IMR-90 (cell line): Measurements from ENCODE around the gene NOP14. TPM values are rescaled to one million over a fixed set of nuclear protein-coding genes. Genes with fewer than 3 reads are reported as not detected.

ENCODE experiments used
- ATAC-seq: fragments of 200-7000 bp; cut with Tn5 transposase; 2 replicates; pipeline ENCODE4 v1.9.1; 2020; ENCODE audit warnings: low read depth, mild to moderate bottlenecking, moderate library complexity
- BruUV-seq: library from RNA; stranded (reverse); fragments of 400-500 nt; replicated peaks from 2 replicates; lab custom pipeline; 2021; lab: Mats Ljungman, UMichigan
- CTCF ChIA-PET: fragments of 300-600 bp; formaldehyde crosslinking; extraction: SDS; loops from one replicate; lab custom pipeline; 2021; ENCODE audit warnings: antibody characterized with exemption; lab: Yijun Ruan, JAX
- POLR2A ChIA-PET: fragments of 300-600 bp; sonication (Branson Sonifier 250); formaldehyde crosslinking; loops from one replicate; lab custom pipeline; 2022; ENCODE audit warnings: antibody characterized with exemption; ENCODE audit not compliant: unreplicated experiment; lab: Charles Lee
- DNase-seq: peaks from one replicate; pipeline ENCODE4 v3.0.0; 2013
- H2AFZ ChIP-seq: replicated peaks from 2 replicates; pipeline ENCODE3; 2013; ENCODE audit warnings: low read length, mild to moderate bottlenecking; ENCODE audit not compliant: poor library complexity
- H2AK5ac ChIP-seq: 2 replicates; pipeline ENCODE4 v1.6.1; 2013; ENCODE audit warnings: low read depth, low read length, inconsistent platforms
- H2AK9ac ChIP-seq: replicated peaks from 2 replicates; pipeline ENCODE3; 2013; ENCODE audit warnings: mild to moderate bottlenecking, low read depth, low read length, moderate library complexity; ENCODE audit not compliant: poor library complexity
- H2BK120ac ChIP-seq: 2 replicates; pipeline ENCODE4 v1.6.1; 2013; ENCODE audit warnings: low read depth, low read length, inconsistent platforms
- H2BK15ac ChIP-seq: 3 replicates; pipeline ENCODE4 v1.6.1; 2013; ENCODE audit warnings: low read depth, low read length, inconsistent platforms
- H2BK20ac ChIP-seq: 2 replicates; pipeline ENCODE4 v1.6.1; 2013; ENCODE audit warnings: low read depth, mild to moderate bottlenecking, inconsistent platforms, low read length, moderate library complexity
- H2BK5ac ChIP-seq: 2 replicates; pipeline ENCODE4 v1.6.1; 2013; ENCODE audit warnings: mild to moderate bottlenecking, low read depth, low read length, inconsistent platforms; ENCODE audit not compliant: poor library complexity, severe bottlenecking
- H3K14ac ChIP-seq: replicated peaks from 2 replicates; pipeline ENCODE4 v1.6.1; 2013; ENCODE audit warnings: low read depth, low read length, inconsistent platforms
- H3K18ac ChIP-seq: 2 replicates; pipeline ENCODE4 v1.6.1; 2013; ENCODE audit warnings: low read depth, low read length, control low read depth
- H3K23ac ChIP-seq: 2 replicates; pipeline ENCODE4 v1.6.1; 2013; ENCODE audit warnings: low read depth, low read length, inconsistent platforms
- H3K27ac ChIP-seq: 2 replicates; pipeline ENCODE4 v1.5.1; 2013; ENCODE audit warnings: mild to moderate bottlenecking, control low read depth, low read length; ENCODE audit not compliant: insufficient read depth
- H3K27me3 ChIP-seq: 2 replicates; pipeline ENCODE4 v1.6.1; 2013; ENCODE audit warnings: low read length; ENCODE audit not compliant: control insufficient read depth, insufficient read depth
- H3K36me3 ChIP-seq: 2 replicates; pipeline ENCODE4 v1.6.1; 2013; ENCODE audit warnings: low read length, mixed read lengths; ENCODE audit not compliant: control insufficient read depth, insufficient read depth
- H3K4ac ChIP-seq: 2 replicates; pipeline ENCODE4 v1.6.1; 2013; ENCODE audit warnings: low read depth, low read length, inconsistent platforms
- H3K4me1 ChIP-seq: 2 replicates; pipeline ENCODE4 v1.6.1; 2013; ENCODE audit warnings: low read length, mixed read lengths; ENCODE audit not compliant: control insufficient read depth, insufficient read depth
- H3K4me2 ChIP-seq: 2 replicates; pipeline ENCODE4 v1.6.1; 2013; ENCODE audit warnings: low read depth, mild to moderate bottlenecking, control low read depth, low read length, moderate library complexity
- H3K4me3 ChIP-seq: 2 replicates; pipeline ENCODE4 v1.5.1; 2013; ENCODE audit warnings: low read depth, mild to moderate bottlenecking, control low read depth, low read length, moderate library complexity; ENCODE audit not compliant: insufficient read depth
- H3K56ac ChIP-seq: 2 replicates; pipeline ENCODE4 v1.6.1; 2013; ENCODE audit warnings: low read length, inconsistent platforms; ENCODE audit not compliant: insufficient read depth; ENCODE audit errors: extremely low read depth
- H3K79me1 ChIP-seq, 2 experiments: 2 replicates each; pipeline ENCODE4 v1.6.1; 2013; ENCODE audit warnings: low read length in 2 of 2, inconsistent platforms in 1 of 2, low read depth in 1 of 2
- H3K9ac ChIP-seq: 2 replicates; pipeline ENCODE4 v1.6.1; 2013; ENCODE audit warnings: low read depth, low read length, control low read depth
- H3K9me1 ChIP-seq: 2 replicates; pipeline ENCODE4 v1.6.1; 2013; ENCODE audit warnings: low read length, inconsistent platforms; ENCODE audit not compliant: insufficient read depth
- H3K9me3 ChIP-seq: 2 replicates; pipeline ENCODE4 v1.6.1; 2013; ENCODE audit warnings: low read length; ENCODE audit not compliant: control insufficient read depth, insufficient read depth
- H4K20me1 ChIP-seq: 2 replicates; pipeline ENCODE4 v1.6.1; 2013; ENCODE audit warnings: low read length, inconsistent platforms; ENCODE audit not compliant: insufficient read depth
- H4K5ac ChIP-seq: 2 replicates; pipeline ENCODE4 v1.6.1; 2013; ENCODE audit warnings: mild to moderate bottlenecking, low read depth, low read length, control low read depth
- H4K8ac ChIP-seq, 2 experiments: 2 replicates each; pipeline ENCODE4 v1.6.1; 2013; ENCODE audit warnings: low read depth in 2 of 2, low read length in 2 of 2, control low read depth in 1 of 2, inconsistent platforms in 1 of 2
- H4K91ac ChIP-seq: 2 replicates; pipeline ENCODE4 v1.6.1; 2013; ENCODE audit warnings: low read depth, low read length, inconsistent platforms; ENCODE audit not compliant: insufficient read depth
- BHLHE40 ChIP-seq: fragments of 150-350 bp; IDR thresholded peaks from 2 replicates; pipeline ENCODE4 v1.6.1; 2016; ENCODE audit warnings: mild to moderate bottlenecking, low read depth, low read length
- CHD1 ChIP-seq: IDR thresholded peaks from 2 replicates; pipeline ENCODE4 v1.6.1; 2012; ENCODE audit warnings: low read depth, low read length, improper control_type of control experiment
- CTCF ChIP-seq: conservative IDR thresholded peaks from 2 replicates; pipeline ENCODE4 v1.5.1; 2012; ENCODE audit warnings: mild to moderate bottlenecking, low read depth, low read length, improper control_type of control experiment
- ELK1 ChIP-seq: fragments of 150-350 bp; IDR thresholded peaks from 2 replicates; pipeline ENCODE4 v1.6.1; 2016; ENCODE audit warnings: low read depth, mild to moderate bottlenecking, low read length, moderate library complexity, borderline replicate concordance
- FOS ChIP-seq: fragments of 150-350 bp; IDR thresholded peaks from 2 replicates; pipeline ENCODE4 v1.6.1; 2016; ENCODE audit warnings: low read depth, low read length
- POLR2A ChIP-seq: IDR thresholded peaks from 2 replicates; pipeline ENCODE4 v1.6.1; 2012; ENCODE audit warnings: mild to moderate bottlenecking, low read depth, low read length
- RFX5 ChIP-seq: IDR thresholded peaks from 2 replicates; pipeline ENCODE4 v1.8.0; 2012; ENCODE audit warnings: low read depth, mild to moderate bottlenecking, low read length, moderate library complexity
- SMC3 ChIP-seq: fragments of 150-350 bp; IDR thresholded peaks from 2 replicates; pipeline ENCODE4 v1.6.1; 2016; ENCODE audit warnings: low read depth, mild to moderate bottlenecking, antibody characterized with exemption, low read length, moderate library complexity
- USF2 ChIP-seq: fragments of 150-350 bp; IDR thresholded peaks from 2 replicates; pipeline ENCODE4 v1.6.1; 2017; ENCODE audit warnings: mild to moderate bottlenecking, antibody characterized with exemption, low read length, low read depth
- WGBS, 2 experiments: methylation state at CpG; one replicate each; pipeline versions ENCODE4 v1.1.5 to v1.1.7; 2013; ENCODE audit warnings: missing lambda C conversion rate in 2 of 2; ENCODE audit not compliant: insufficient read length in 1 of 2; ENCODE audit errors: extremely low coverage in 2 of 2; 5-methylcytosine and 5-hydroxymethylcytosine counted together
- dilution Hi-C: fragments of 300-500 bp; cut with HindIII; formaldehyde crosslinking; loops from one replicate; pipeline ENCODE4 v1.14.3; 2018; ENCODE audit warnings: low sequenced_read_pairs; ENCODE audit not compliant: unreplicated experiment
- in situ Hi-C: fragments of 300-500 bp; cut with MboI; formaldehyde crosslinking; loops from 3 replicates; pipeline ENCODE4 v1.14.3; 2019; ENCODE audit warnings: low sequenced_read_pairs, inconsistent platforms, mixed read lengths
- intact Hi-C: fragments of 100-400 bp; cut with micrococcal nuclease; formaldehyde crosslinking; loops from 2 replicates; pipeline ENCODE4 v1.10.0; 2022
- polyA plus RNA-seq, 3 experiments: library from polyadenylated mRNA; depleted of rRNA; stranded (reverse); fragments of >200 nt; gene quantifications; 2 replicates each; pipeline ENCODE4 v1.2.3, GENCODE V29; 2012; ENCODE audit warnings: low replicate concordance in 1 of 3
- total RNA-seq: library from RNA; depleted of rRNA; stranded (reverse); fragments of >200 nt; gene quantifications from 2 replicates; pipeline ENCODE4 v1.2.3, GENCODE V29; 2012

Gene NOP14
- total and polyA plus RNA-seq, 2 of the 4 experiments (the other 2 are of a cell fraction), result 10.9 to 12.6 TPM

- Histone ChIP-seq H3K9me1 (peaks cover 9% of the 10 kb centered on the region; the same call in 1 of the 2 replicates), H2BK5ac (no peak overlapping the region), H2AK9ac (no peak overlapping the region), H3K27ac (no peak overlapping the region), H2AK5ac (0 out of 2 replicates have a peak overlapping the region, but pooled peaks have one; percentile 37), H2AFZ (no peak overlapping the region), H3K4me2 (no peak overlapping the region), H2BK15ac (no peak overlapping the region), H3K9ac (no peak overlapping the region; the same call in 1 of the 2 replicates), H4K91ac (no peak overlapping the region), H3K18ac (no peak overlapping the region), H3K14ac (no peak overlapping the region), H3K56ac (no peak overlapping the region), H4K8ac (peak overlapping the region in 1 of 2 experiments; percentile 35; a peak in 1 of 4 replicates), H2BK20ac (no peak overlapping the region), H3K27me3 (no peaks in the 10 kb centered on the region), H3K9me3 (no peaks in the 10 kb centered on the region), H3K4me3 (no peak overlapping the region), H3K36me3 (peaks cover 58% of the 10 kb centered on the region), H3K79me1 (peaks cover 33 to 80% of the 10 kb centered on the region in 2 experiments; a peak in 3 of 4 replicates), H4K5ac (no peak overlapping the region), H3K23ac (no peak overlapping the region), H4K20me1 (peaks cover 51% of the 10 kb centered on the region), H3K4me1 (peaks cover 16% of the 10 kb centered on the region), H2BK120ac (no peak overlapping the region), H3K4ac (no peak overlapping the region)
- ChIA-PET CTCF (no interaction called here), POLR2A (no interaction called here)
- ATAC-seq, result no peak
- no peak for DNase-seq
- BruUV-seq, result no TSS peak
- dilution Hi-C loops (no loop called here), intact Hi-C loops (no loop called here), in situ Hi-C loops (no loop called here)
- WGBS, 2 experiments, result 91% methylated on average over 6 of the region's 23 CpGs; no CpG with 5 or more reads in 1 of the 2 experiments
- no peak for TF ChIP-seq FOS
- TF ChIP-seq SMC3, result no peak
- TF ChIP-seq BHLHE40, result no peak
- no peak for TF ChIP-seq CHD1
- no peak for TF ChIP-seq ELK1
- no peak for TF ChIP-seq USF2
- no peak for TF ChIP-seq RFX5
- no peak for TF ChIP-seq CTCF
- no peak for TF ChIP-seq POLR2A
Measured at GRCh38 chr4:2937146-2937857, 25.9 kb downstream of the NOP14 start.
